ENCODE data around the gene LZTS2. TPM values are rescaled to one million over a fixed set of nuclear protein-coding genes. Genes with fewer than 3 reads are reported as not detected.
A peak's percentile ranks its signal among the peaks of the same experiment; 100 is the strongest.

The LZTS2 gene
- total RNA-seq, 1 experiment from 2014 or later, result 93.0 TPM

GRCh38 chr10:100993986-100994708, 5.5 kb upstream of the LZTS2 start:
- BruUV-seq (replicated peaks), result TSS peak; percentile 17
- intact Hi-C loops (cut with micrococcal nuclease), result loop anchor here (1.0 kb wide), 1 partner anchor 19 kb away; no protein-coding TSS in a partner anchor
- TF ChIP-seq ELF1 (IDR thresholded peaks at IDR 0.05; ENCODE audit: borderline replicate concordance, low read depth) (no peak), CTCF (IDR thresholded peaks at IDR 0.05 in 2 of 3, conservative IDR thresholded peaks at IDR 0.05 in 1 of 3; ENCODE audit: borderline replicate concordance in 1 of 3, insufficient read depth in 1 of 3, low read depth in 2 of 3, low read length in 2 of 3) (peak in 2 of 3 experiments; percentile 75 to 90; a peak in 4 of 6 replicates), POLR2AphosphoS5 (IDR thresholded peaks at IDR 0.05; ENCODE audit: low read depth, low read length) (peak; percentile 31)
- Histone ChIP-seq H3K4me1 (ENCODE audit: control insufficient read depth in 1 of 2, insufficient read depth in 2 of 2, low read length in 2 of 2) (peaks cover 10 to 51% of the 10 kb centered on the region in 2 experiments), H3K4me3 (replicated peaks in 1 of 2; ENCODE audit: low read depth in 1 of 2, low read length in 2 of 2) (no peak overlapping the region), H3K27me3 (ENCODE audit: insufficient read depth, low read length) (no peaks in the 10 kb centered on the region), H2AFZ (ENCODE audit: low read depth, low read length, poor library complexity, severe bottlenecking) (no peak overlapping the region), H3K9me3 (ENCODE audit: control insufficient read depth in 1 of 2, insufficient read depth in 1 of 2, low read depth in 1 of 2, low read length in 2 of 2) (no peaks in the 10 kb centered on the region), H3K9me2 (ENCODE audit: insufficient read depth) (no peaks in the 10 kb centered on the region), H4K20me1 (ENCODE audit: insufficient read depth) (no peaks in the 10 kb centered on the region; the same call in 1 of the 2 replicates), H3K4me2 (ENCODE audit: low read length) (no peak overlapping the region), H3K27ac (ENCODE audit: low read depth, low read length) (peak overlapping the region; percentile 87), H3K79me2 (ENCODE audit: insufficient read depth, low read length) (peaks cover 34% of the 10 kb centered on the region), H3K36me3 (ENCODE audit: control insufficient read depth in 1 of 2, insufficient read depth in 2 of 2, low read length in 2 of 2) (peaks cover 27 to 44% of the 10 kb centered on the region in 2 experiments), H3K9ac (ENCODE audit: low read length) (peak overlapping the region; percentile 13; the same call in 1 of the 2 replicates)
- no peak for DNase-seq (ENCODE audit: low read depth, low spot score)
- ATAC-seq, result no peak
- POLR2A ChIA-PET, result no interaction called here
- RAD21 ChIA-PET (ENCODE audit: low non-redundant PET in 1 of 2, low total read pairs in 2 of 2, uncharacterized antibody in 2 of 2, unreplicated experiment in 2 of 2), result interaction anchor here in 1 of 2 experiments (0.8 kb wide), 1 partner anchor 20 kb away, joined by 3 read pairs; no protein-coding TSS in a partner anchor
- CTCF ChIA-PET, result interaction anchor here (0.7 to 3.9 kb wide), 10 partner anchors 9 to 116 kb away, joined by 3 to 31 read pairs (median 3); no protein-coding TSS in a partner anchor

GRCh38 chr10:100995181-100995580, 4.4 kb upstream of the LZTS2 start:
- Histone ChIP-seq H3K9ac (ENCODE audit: low read length) (peak overlapping the region; percentile 4; the same call in 1 of the 2 replicates), H3K9me3 (ENCODE audit: control insufficient read depth in 1 of 2, insufficient read depth in 1 of 2, low read depth in 1 of 2, low read length in 2 of 2) (no peaks in the 10 kb centered on the region), H3K27ac (ENCODE audit: low read depth, low read length) (peak overlapping the region; percentile 87), H2AFZ (ENCODE audit: low read depth, low read length, poor library complexity, severe bottlenecking) (no peak overlapping the region), H3K27me3 (ENCODE audit: insufficient read depth, low read length) (no peaks in the 10 kb centered on the region), H3K36me3 (ENCODE audit: control insufficient read depth in 1 of 2, insufficient read depth in 2 of 2, low read length in 2 of 2) (peaks cover 17 to 36% of the 10 kb centered on the region in 2 experiments), H3K4me2 (ENCODE audit: low read length) (no peak overlapping the region), H3K9me2 (ENCODE audit: insufficient read depth) (no peaks in the 10 kb centered on the region), H4K20me1 (ENCODE audit: insufficient read depth) (no peaks in the 10 kb centered on the region; the same call in 1 of the 2 replicates), H3K4me1 (ENCODE audit: control insufficient read depth in 1 of 2, insufficient read depth in 2 of 2, low read length in 2 of 2) (peaks cover 10 to 47% of the 10 kb centered on the region in 2 experiments), H3K4me3 (replicated peaks in 1 of 2; ENCODE audit: low read depth in 1 of 2, low read length in 2 of 2) (no peak overlapping the region), H3K79me2 (ENCODE audit: insufficient read depth, low read length) (peaks cover 29% of the 10 kb centered on the region)
- no TSS peak for BruUV-seq (replicated peaks)
- intact Hi-C loops (cut with micrococcal nuclease), result no loop called here
- DNase-seq (ENCODE audit: low read depth, low spot score) (no peak), ATAC-seq (no peak)
- ChIA-PET POLR2A (interaction anchor here (1.4 kb wide), 1 partner anchor 10 kb away, joined by 3 read pairs; no protein-coding TSS in a partner anchor), RAD21 (ENCODE audit: low non-redundant PET in 1 of 2, low total read pairs in 2 of 2, uncharacterized antibody in 2 of 2, unreplicated experiment in 2 of 2) (no interaction called here), CTCF (interaction anchor here (5.1 to 8.3 kb wide), 2 partner anchors 14 to 21 kb away, joined by 98 to 118 read pairs; no protein-coding TSS in a partner anchor)
- TF ChIP-seq TCF7L2 (IDR thresholded peaks at IDR 0.05; ENCODE audit: borderline replicate concordance, extremely low read depth, insufficient read depth, insufficient read length) (no peak), ZNF274 (IDR thresholded peaks at IDR 0.05; ENCODE audit: low read depth, low read length) (no peak), POLR2A (IDR thresholded peaks at IDR 0.05; ENCODE audit: borderline replicate concordance, extremely low read depth, insufficient read depth, insufficient read length) (no peak), SRF (IDR thresholded peaks at IDR 0.05; ENCODE audit: low read depth) (no peak)
- TF ChIP-seq, protein P1, sequence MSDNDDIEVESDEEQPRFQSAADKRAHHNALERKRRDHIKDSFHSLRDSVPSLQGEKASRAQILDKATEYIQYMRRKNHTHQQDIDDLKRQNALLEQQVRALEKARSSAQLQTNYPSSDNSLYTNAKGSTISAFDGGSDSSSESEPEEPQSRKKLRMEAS (IDR thresholded peaks at IDR 0.05), result no peak
- TF ChIP-seq, protein P2, sequence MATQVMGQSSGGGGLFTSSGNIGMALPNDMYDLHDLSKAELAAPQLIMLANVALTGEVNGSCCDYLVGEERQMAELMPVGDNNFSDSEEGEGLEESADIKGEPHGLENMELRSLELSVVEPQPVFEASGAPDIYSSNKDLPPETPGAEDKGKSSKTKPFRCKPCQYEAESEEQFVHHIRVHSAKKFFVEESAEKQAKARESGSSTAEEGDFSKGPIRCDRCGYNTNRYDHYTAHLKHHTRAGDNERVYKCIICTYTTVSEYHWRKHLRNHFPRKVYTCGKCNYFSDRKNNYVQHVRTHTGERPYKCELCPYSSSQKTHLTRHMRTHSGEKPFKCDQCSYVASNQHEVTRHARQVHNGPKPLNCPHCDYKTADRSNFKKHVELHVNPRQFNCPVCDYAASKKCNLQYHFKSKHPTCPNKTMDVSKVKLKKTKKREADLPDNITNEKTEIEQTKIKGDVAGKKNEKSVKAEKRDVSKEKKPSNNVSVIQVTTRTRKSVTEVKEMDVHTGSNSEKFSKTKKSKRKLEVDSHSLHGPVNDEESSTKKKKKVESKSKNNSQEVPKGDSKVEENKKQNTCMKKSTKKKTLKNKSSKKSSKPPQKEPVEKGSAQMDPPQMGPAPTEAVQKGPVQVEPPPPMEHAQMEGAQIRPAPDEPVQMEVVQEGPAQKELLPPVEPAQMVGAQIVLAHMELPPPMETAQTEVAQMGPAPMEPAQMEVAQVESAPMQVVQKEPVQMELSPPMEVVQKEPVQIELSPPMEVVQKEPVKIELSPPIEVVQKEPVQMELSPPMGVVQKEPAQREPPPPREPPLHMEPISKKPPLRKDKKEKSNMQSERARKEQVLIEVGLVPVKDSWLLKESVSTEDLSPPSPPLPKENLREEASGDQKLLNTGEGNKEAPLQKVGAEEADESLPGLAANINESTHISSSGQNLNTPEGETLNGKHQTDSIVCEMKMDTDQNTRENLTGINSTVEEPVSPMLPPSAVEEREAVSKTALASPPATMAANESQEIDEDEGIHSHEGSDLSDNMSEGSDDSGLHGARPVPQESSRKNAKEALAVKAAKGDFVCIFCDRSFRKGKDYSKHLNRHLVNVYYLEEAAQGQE (IDR thresholded peaks at IDR 0.05; ENCODE audit: low read depth), result no peak
